PC-3 (cell line): ENCODE data around the gene CHST8. TPM values are rescaled to one million over a fixed set of nuclear protein-coding genes. Genes with fewer than 3 reads are reported as not detected.

Experiments
- ATAC-seq: fragments of 200-7000 bp; cut with Tn5 transposase; 2 replicates; pipeline ENCODE4 v1.9.1; 2020; ENCODE audit warnings: mild to moderate bottlenecking, moderate library complexity
- BruUV-seq: library from RNA; stranded (reverse); fragments of 400-500 nt; replicated peaks from 2 replicates; lab custom pipeline; 2021; lab: Mats Ljungman, UMichigan
- CTCF ChIA-PET: fragments of 300-600 bp; sonication (Branson Sonifier 250); formaldehyde crosslinking; loops from one replicate; lab custom pipeline; 2022; ENCODE audit warnings: antibody characterized with exemption; lab: Charles Lee
- POLR2A ChIA-PET: fragments of 300-600 bp; sonication (Branson Sonifier 250); formaldehyde crosslinking; loops from one replicate; lab custom pipeline; 2022; ENCODE audit warnings: antibody characterized with exemption; ENCODE audit not compliant: unreplicated experiment; lab: Charles Lee
- DNase-seq: peaks from one replicate; pipeline ENCODE4 v3.0.0-alpha.2; 2015
- H2AFZ ChIP-seq: fragments of 300-600 bp; sonication (generic); 2 replicates; pipeline ENCODE4 v1.6.0; 2016; ENCODE audit warnings: antibody characterized with exemption, low read length
- H3F3A ChIP-seq: fragments of 300-600 bp; sonication (generic); one replicate; pipeline ENCODE4 v1.6.0; 2017; ENCODE audit warnings: antibody characterized with exemption, low read length, control low read depth, mild to moderate bottlenecking; ENCODE audit not compliant: unreplicated experiment
- H3K27ac ChIP-seq: fragments of 300-600 bp; sonication (generic); 2 replicates; pipeline ENCODE4 v1.5.1; 2016; ENCODE audit warnings: mild to moderate bottlenecking, low read length
- H3K27me3 ChIP-seq: fragments of 300-600 bp; sonication (generic); 2 replicates; pipeline ENCODE4 v1.6.1; 2016; ENCODE audit warnings: low read length, mixed read lengths
- H3K36me3 ChIP-seq: fragments of 300-600 bp; sonication (generic); 2 replicates; pipeline ENCODE4 v1.6.1; 2016; ENCODE audit warnings: low read depth, mixed run types, low read length, mixed read lengths
- H3K4me1 ChIP-seq: fragments of 300-600 bp; sonication (generic); 2 replicates; pipeline ENCODE4 v1.5.1; 2016; ENCODE audit warnings: low read length; ENCODE audit not compliant: insufficient read depth
- H3K4me2 ChIP-seq: fragments of 300-600 bp; sonication (generic); 2 replicates; pipeline ENCODE4 v1.6.0; 2016; ENCODE audit warnings: low read length
- H3K4me3 ChIP-seq: fragments of 300-600 bp; sonication (generic); 2 replicates; pipeline ENCODE4 v1.5.1; 2016; ENCODE audit warnings: mild to moderate bottlenecking, low read length, mixed read lengths
- H3K79me2 ChIP-seq: fragments of 300-600 bp; sonication (generic); 2 replicates; pipeline ENCODE4 v1.6.1; 2017; ENCODE audit warnings: low read length, mixed read lengths
- H3K9ac ChIP-seq: fragments of 300-600 bp; sonication (generic); 2 replicates; pipeline ENCODE4 v1.6.0; 2016; ENCODE audit warnings: mild to moderate bottlenecking, low read length
- H3K9me2 ChIP-seq: fragments of 300-600 bp; sonication (generic); replicated peaks from 2 replicates; pipeline ENCODE4 v1.6.1; 2016; ENCODE audit warnings: mixed run types, low read length, mixed read lengths
- H3K9me3 ChIP-seq: fragments of 300-600 bp; sonication (generic); 2 replicates; pipeline ENCODE4 v1.6.1; 2016; ENCODE audit warnings: low read length, mixed read lengths
- H4K20me1 ChIP-seq: fragments of 300-600 bp; sonication (generic); 2 replicates; pipeline ENCODE4 v1.6.1; 2016; ENCODE audit warnings: low read length, mixed read lengths
- EZH2 ChIP-seq: fragments of 300-600 bp; sonication (generic); IDR thresholded peaks from one replicate; pipeline ENCODE4 v1.6.1; 2017; ENCODE audit warnings: antibody characterized with exemption, mild to moderate bottlenecking, low read length; ENCODE audit not compliant: unreplicated experiment
- EZH2phosphoT487 ChIP-seq: fragments of 300-600 bp; sonication (generic); IDR thresholded peaks from 2 replicates; pipeline ENCODE4 v1.6.1; 2018; ENCODE audit warnings: mild to moderate bottlenecking, antibody characterized with exemption, low read length, borderline replicate concordance
- intact Hi-C: fragments of 100-400 bp; cut with micrococcal nuclease; formaldehyde crosslinking; loops from 2 replicates; pipeline ENCODE4 v1.9.0; 2023
- total RNA-seq: library from RNA; depleted of rRNA; stranded (reverse); fragments of >200 nt; gene quantifications from 2 replicates; pipeline ENCODE4 v1.2.3, GENCODE V29; 2014
- TF ChIP-seq, protein P1 (sequence below): fragments of 300-600 bp; sonication (generic); conservative IDR thresholded peaks from 2 replicates; pipeline ENCODE4 v1.5.1; 2017; ENCODE audit warnings: antibody characterized with exemption, low read depth, mild to moderate bottlenecking, low read length

The CHST8 gene
- total RNA-seq, 1 experiment from 2014 or later: 0.36 TPM

- no peaks in the 10 kb centered on the region for H3K36me3 ChIP-seq
- peaks cover 29% of the 10 kb centered on the region for H3K27me3 ChIP-seq
- no peak overlapping the region for H2AFZ ChIP-seq
- H3K9me2 ChIP-seq: no peaks in the 10 kb centered on the region
- POLR2A ChIA-PET: no interaction called here
- no peak overlapping the region for H3K4me2 ChIP-seq
- DNase-seq: no peak
- no peak for TF ChIP-seq EZH2
- TF ChIP-seq EZH2phosphoT487: no peak
- TF ChIP-seq, protein P1, sequence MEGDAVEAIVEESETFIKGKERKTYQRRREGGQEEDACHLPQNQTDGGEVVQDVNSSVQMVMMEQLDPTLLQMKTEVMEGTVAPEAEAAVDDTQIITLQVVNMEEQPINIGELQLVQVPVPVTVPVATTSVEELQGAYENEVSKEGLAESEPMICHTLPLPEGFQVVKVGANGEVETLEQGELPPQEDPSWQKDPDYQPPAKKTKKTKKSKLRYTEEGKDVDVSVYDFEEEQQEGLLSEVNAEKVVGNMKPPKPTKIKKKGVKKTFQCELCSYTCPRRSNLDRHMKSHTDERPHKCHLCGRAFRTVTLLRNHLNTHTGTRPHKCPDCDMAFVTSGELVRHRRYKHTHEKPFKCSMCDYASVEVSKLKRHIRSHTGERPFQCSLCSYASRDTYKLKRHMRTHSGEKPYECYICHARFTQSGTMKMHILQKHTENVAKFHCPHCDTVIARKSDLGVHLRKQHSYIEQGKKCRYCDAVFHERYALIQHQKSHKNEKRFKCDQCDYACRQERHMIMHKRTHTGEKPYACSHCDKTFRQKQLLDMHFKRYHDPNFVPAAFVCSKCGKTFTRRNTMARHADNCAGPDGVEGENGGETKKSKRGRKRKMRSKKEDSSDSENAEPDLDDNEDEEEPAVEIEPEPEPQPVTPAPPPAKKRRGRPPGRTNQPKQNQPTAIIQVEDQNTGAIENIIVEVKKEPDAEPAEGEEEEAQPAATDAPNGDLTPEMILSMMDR: no peak
- H4K20me1 ChIP-seq: no peaks in the 10 kb centered on the region
- H3K27ac ChIP-seq: no peak overlapping the region
- no peaks in the 10 kb centered on the region for H3F3A ChIP-seq
- no peak overlapping the region for H3K4me3 ChIP-seq
- H3K9ac ChIP-seq: no peak overlapping the region
- H3K4me1 ChIP-seq: no peaks in the 10 kb centered on the region
- H3K79me2 ChIP-seq: no peaks in the 10 kb centered on the region
- no peaks in the 10 kb centered on the region for H3K9me3 ChIP-seq
- no TSS peak for BruUV-seq
- CTCF ChIA-PET: no interaction called here
- intact Hi-C loops: no loop called here
- no peak for ATAC-seq
Observed at GRCh38 chr19:33751436-33751770, 129.7 kb downstream of the CHST8 start.

- peaks cover 21% of the 10 kb centered on the region for H3K27me3 ChIP-seq
Observed at GRCh38 chr19:33752018-33752800, 130.5 kb downstream of the CHST8 start.

More at GRCh38 chr19:33752018-33752800, 130.5 kb downstream of the CHST8 start:
- no peaks in the 10 kb centered on the region for H3K4me1 ChIP-seq
- no peak overlapping the region for H2AFZ ChIP-seq
- no peak for ATAC-seq
- no peak for DNase-seq
- ChIA-PET CTCF (no interaction called here), POLR2A (no interaction called here)
- H3K9me3 ChIP-seq: no peaks in the 10 kb centered on the region
- H3K79me2 ChIP-seq: no peaks in the 10 kb centered on the region
- H3K4me2 ChIP-seq: no peak overlapping the region
- TF ChIP-seq EZH2phosphoT487 (no peak), EZH2 (no peak)
- TF ChIP-seq, protein P1: no peak
- H3K9me2 ChIP-seq: no peaks in the 10 kb centered on the region
- H3K9ac ChIP-seq: no peak overlapping the region
- intact Hi-C loops: no loop called here
- no peaks in the 10 kb centered on the region for H3F3A ChIP-seq
- BruUV-seq: no TSS peak
- no peak overlapping the region for H3K27ac ChIP-seq
- H4K20me1 ChIP-seq: no peaks in the 10 kb centered on the region
- H3K36me3 ChIP-seq: no peaks in the 10 kb centered on the region
- H3K4me3 ChIP-seq: no peak overlapping the region
